ENCODE results near the gene CEMIP2. TPM values are rescaled to one million over a fixed set of nuclear protein-coding genes. Genes with fewer than 3 reads are reported as not detected.

The CEMIP2 gene
- total RNA-seq, 1 experiment from 2014 or later, result 40.5 TPM

DNA sequence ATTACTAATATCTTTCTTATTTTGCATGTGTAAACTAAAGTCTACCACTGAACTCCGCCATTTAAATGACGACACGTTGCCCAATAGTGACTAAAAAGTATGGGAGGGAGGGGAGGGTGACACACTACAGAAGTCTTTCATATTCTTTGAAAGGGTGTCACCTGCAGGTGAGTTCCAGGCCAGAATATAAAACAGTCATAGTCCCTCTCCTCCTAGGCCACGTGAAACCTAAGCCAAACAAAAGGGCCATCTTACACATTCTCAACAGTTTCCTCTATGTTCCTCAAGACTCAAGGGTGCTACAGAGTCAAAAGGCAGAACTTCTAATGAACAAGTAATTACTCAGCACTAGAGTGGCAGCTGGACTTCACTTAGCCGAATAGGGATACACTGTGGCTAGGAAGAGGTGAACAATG lies 6.4 kb downstream of the CEMIP2 start (continued):
- TF ChIP-seq TP53 (CRISPR knock-in tag; IDR thresholded peaks at IDR 0.05) (no peak), RORB (CRISPR knock-in tag; IDR thresholded peaks at IDR 0.05) (no peak), MXD4 (CRISPR knock-in tag; IDR thresholded peaks at IDR 0.05; ENCODE audit: borderline replicate concordance) (no peak)
- TF ChIP-seq, protein P1, sequence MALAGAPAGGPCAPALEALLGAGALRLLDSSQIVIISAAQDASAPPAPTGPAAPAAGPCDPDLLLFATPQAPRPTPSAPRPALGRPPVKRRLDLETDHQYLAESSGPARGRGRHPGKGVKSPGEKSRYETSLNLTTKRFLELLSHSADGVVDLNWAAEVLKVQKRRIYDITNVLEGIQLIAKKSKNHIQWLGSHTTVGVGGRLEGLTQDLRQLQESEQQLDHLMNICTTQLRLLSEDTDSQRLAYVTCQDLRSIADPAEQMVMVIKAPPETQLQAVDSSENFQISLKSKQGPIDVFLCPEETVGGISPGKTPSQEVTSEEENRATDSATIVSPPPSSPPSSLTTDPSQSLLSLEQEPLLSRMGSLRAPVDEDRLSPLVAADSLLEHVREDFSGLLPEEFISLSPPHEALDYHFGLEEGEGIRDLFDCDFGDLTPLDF (CRISPR knock-in tag; IDR thresholded peaks at IDR 0.05), result no peak
- TF ChIP-seq, protein P2, sequence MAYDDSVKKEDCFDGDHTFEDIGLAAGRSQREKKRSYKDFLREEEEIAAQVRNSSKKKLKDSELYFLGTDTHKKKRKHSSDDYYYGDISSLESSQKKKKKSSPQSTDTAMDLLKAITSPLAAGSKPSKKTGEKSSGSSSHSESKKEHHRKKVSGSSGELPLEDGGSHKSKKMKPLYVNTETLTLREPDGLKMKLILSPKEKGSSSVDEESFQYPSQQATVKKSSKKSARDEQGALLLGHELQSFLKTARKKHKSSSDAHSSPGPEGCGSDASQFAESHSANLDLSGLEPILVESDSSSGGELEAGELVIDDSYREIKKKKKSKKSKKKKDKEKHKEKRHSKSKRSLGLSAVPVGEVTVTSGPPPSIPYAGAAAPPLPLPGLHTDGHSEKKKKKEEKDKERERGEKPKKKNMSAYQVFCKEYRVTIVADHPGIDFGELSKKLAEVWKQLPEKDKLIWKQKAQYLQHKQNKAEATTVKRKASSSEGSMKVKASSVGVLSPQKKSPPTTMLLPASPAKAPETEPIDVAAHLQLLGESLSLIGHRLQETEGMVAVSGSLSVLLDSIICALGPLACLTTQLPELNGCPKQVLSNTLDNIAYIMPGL (CRISPR knock-in tag; IDR thresholded peaks at IDR 0.05), result no peak

DNA sequence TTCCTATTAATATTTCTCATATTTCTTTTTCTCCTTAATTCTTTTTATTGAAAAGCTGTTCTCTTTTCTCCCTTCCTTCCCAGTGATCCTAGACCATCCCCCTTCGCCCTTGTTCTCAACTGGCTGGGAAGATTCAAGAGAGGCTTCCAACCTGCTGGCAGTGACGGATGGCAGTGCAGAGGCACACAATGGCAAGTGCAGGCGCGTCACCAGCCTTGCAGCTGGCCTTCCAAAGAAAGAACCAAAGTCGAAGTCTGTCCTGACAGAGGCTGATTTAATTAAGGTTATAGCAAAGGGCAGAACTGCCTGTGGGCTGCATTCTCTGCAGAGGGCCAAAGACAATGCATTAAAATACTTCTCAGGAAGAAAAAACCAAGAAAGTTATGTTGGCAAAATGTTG lies 7.4 kb downstream of the CEMIP2 start:
- DNase-seq (ENCODE audit: low spot score), result peak; percentile 31
- Mint-ChIP-seq H3K36me3 (no peaks in the 10 kb centered on the region), H3K9me3 (no peaks in the 10 kb centered on the region), H3K27ac (peak overlapping the region; percentile 90), H3K4me1 (peaks cover 91% of the 10 kb centered on the region), H3K4me3 (peak overlapping the region; percentile 45), H3K27me3 (ENCODE audit: low read depth) (no peaks in the 10 kb centered on the region; the same call in 1 of the 2 replicates)
- CTCF ChIA-PET, result interaction anchor here (1.7 to 2.0 kb wide), 2 partner anchors 8 to 208 kb away, joined by 5 to 11 read pairs; no protein-coding TSS in a partner anchor
- TF ChIP-seq SMAD4 (CRISPR knock-in tag; IDR thresholded peaks at IDR 0.05), result no peak
- TF ChIP-seq FOXK1 (CRISPR knock-in tag; IDR thresholded peaks at IDR 0.05), result no peak
- no peak for TF ChIP-seq RORB (CRISPR knock-in tag; IDR thresholded peaks at IDR 0.05)
- TF ChIP-seq ZNF425 (CRISPR knock-in tag; conservative IDR thresholded peaks at IDR 0.05), result no peak
- no peak for TF ChIP-seq TEAD4 (CRISPR knock-in tag; IDR thresholded peaks at IDR 0.05)
- TF ChIP-seq, protein P3, sequence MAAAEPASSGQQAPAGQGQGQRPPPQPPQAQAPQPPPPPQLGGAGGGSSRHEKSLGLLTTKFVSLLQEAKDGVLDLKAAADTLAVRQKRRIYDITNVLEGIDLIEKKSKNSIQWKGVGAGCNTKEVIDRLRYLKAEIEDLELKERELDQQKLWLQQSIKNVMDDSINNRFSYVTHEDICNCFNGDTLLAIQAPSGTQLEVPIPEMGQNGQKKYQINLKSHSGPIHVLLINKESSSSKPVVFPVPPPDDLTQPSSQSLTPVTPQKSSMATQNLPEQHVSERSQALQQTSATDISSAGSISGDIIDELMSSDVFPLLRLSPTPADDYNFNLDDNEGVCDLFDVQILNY (CRISPR knock-in tag; IDR thresholded peaks at IDR 0.05), result no peak
- TF ChIP-seq, protein P4, sequence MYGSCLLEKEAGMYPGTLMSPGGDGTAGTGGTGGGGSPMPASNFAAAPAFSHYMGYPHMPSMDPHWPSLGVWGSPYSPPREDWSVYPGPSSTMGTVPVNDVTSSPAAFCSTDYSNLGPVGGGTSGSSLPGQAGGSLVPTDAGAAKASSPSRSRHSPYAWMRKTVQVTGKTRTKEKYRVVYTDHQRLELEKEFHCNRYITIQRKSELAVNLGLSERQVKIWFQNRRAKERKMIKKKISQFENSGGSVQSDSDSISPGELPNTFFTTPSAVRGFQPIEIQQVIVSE (CRISPR knock-in tag; IDR thresholded peaks at IDR 0.05; ENCODE audit: borderline replicate concordance), result no peak
- TF ChIP-seq FOXP1 (CRISPR knock-in tag; IDR thresholded peaks at IDR 0.05; ENCODE audit: borderline replicate concordance), result no peak
- TF ChIP-seq PRRX2 (CRISPR knock-in tag; IDR thresholded peaks at IDR 0.05), result no peak
- TF ChIP-seq ZNF281 (CRISPR knock-in tag; IDR thresholded peaks at IDR 0.05), result no peak
- TF ChIP-seq, protein P5, sequence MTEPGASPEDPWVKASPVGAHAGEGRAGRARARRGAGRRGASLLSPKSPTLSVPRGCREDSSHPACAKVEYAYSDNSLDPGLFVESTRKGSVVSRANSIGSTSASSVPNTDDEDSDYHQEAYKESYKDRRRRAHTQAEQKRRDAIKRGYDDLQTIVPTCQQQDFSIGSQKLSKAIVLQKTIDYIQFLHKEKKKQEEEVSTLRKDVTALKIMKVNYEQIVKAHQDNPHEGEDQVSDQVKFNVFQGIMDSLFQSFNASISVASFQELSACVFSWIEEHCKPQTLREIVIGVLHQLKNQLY (CRISPR knock-in tag; IDR thresholded peaks at IDR 0.05), result no peak
- TF ChIP-seq ATF3 (CRISPR knock-in tag; conservative IDR thresholded peaks at IDR 0.05), result no peak
- no peak for TF ChIP-seq JAZF1 (CRISPR knock-in tag; IDR thresholded peaks at IDR 0.05)
- TF ChIP-seq ELF4 (CRISPR knock-in tag; IDR thresholded peaks at IDR 0.05; ENCODE audit: low read depth), result no peak
- no peak for TF ChIP-seq CBFB (CRISPR knock-in tag; IDR thresholded peaks at IDR 0.05; ENCODE audit: low read depth)
- ATAC-seq, result peak; percentile 46
- POLR2A ChIA-PET, result no interaction called here
